Right lobe of liver (tissue), 4 donors: ENCODE results near the gene MBD3L5.

Source experiments
- POLR2A ChIP-seq: fragments of 450-650 bp; IDR thresholded peaks from one replicate; pipeline ENCODE4 v1.6.1; 2017; ENCODE audit warnings: antibody characterized with exemption, mild to moderate bottlenecking
- TF ChIP-seq, protein P1 (sequence below), 4 donors: fragments of 200-600 bp in 3 of 4; fragments of 450-650 bp in 1 of 4; IDR thresholded peaks; one replicate each; pipeline versions ENCODE4 v1.5.1 to v1.8.0; 2016 to 2022; ENCODE audit warnings: antibody characterized with exemption in 4 of 4, mild to moderate bottlenecking in 2 of 4
- donor health status: DM: no; HTN: no; CAD: no.
- donor health status: DM: no; HTN: no; CAD: no.
- donor health status: DM: no; HTN: yes; CAD: no.

DNA sequence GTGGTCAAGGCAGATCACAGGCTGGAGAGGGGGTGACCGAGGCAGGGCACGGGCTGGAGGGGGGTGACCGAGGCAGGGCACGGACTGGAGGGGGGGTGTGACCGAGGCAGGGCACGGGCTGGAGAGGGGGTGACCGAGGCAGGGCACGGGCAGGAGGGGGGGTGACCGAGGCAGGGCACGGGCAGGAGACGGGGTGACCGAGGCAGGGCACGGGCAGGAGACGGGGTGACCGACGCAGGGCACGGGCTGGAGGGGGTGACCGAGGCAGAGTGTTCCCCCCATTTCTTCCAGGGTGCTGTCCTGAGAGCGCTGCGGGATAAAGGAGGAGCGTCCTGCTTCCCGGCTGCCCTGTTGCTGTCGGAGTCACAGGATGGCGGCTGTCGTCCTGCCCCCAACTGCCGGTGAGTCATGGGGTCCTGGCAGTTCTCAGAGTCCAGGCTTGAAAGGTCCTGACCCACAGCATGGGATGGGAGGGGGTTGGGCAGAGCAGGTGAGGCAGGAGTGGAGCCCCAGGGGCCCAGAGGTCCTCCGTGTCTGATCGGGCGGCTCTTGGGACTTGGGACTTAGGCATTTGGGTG is 44.4 kb downstream of the MBD3L5 start:
- TF ChIP-seq, protein P1, sequence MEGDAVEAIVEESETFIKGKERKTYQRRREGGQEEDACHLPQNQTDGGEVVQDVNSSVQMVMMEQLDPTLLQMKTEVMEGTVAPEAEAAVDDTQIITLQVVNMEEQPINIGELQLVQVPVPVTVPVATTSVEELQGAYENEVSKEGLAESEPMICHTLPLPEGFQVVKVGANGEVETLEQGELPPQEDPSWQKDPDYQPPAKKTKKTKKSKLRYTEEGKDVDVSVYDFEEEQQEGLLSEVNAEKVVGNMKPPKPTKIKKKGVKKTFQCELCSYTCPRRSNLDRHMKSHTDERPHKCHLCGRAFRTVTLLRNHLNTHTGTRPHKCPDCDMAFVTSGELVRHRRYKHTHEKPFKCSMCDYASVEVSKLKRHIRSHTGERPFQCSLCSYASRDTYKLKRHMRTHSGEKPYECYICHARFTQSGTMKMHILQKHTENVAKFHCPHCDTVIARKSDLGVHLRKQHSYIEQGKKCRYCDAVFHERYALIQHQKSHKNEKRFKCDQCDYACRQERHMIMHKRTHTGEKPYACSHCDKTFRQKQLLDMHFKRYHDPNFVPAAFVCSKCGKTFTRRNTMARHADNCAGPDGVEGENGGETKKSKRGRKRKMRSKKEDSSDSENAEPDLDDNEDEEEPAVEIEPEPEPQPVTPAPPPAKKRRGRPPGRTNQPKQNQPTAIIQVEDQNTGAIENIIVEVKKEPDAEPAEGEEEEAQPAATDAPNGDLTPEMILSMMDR (IDR thresholded peaks at IDR 0.05) = no peak
- TF ChIP-seq POLR2A = no peak
